ENCODE measurements around the gene CCR7.

The CCR7 gene

DNA sequence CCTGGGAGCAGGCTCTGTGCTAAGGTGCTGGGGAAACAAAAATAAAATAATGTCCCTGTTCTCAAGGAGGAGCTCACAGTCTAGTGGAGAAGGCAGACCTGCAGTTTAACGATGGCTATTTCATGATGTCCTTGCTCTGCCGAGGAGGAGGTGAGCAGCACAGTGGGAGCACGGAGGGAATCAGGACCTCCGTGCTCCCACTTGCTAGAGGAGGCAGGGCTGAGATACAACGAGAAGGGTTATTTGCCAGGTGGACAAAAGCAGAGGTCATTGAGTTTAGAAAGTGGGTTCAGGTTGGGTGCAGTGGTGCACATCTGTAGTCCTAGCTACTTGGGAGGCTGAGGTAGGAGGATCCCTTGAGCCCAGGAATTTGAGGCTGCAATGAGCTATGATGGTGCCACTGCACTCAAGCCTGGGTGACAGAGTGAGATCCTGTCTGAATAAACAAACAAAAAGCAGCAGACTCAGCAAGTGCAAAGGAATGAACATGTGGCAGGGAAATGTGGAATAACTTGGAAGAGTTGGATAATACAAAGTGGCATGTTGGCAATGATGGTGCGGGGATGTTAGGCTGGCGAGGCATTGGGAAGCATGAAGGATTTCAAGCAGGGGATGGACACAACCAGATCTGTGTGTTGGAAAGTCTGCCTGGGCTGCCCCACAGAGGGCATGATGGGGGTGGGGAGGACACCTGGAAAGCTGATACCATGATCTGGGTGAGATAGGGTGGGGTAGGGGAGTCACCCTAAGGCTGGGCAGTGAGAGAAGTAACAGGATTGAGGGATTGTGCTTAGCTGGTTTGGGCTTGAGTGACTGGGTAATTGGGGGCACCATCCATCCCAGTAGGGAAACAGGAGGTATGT lies 51.0 kb downstream of the CCR7 start:
- no peak for DNase-seq

DNA sequence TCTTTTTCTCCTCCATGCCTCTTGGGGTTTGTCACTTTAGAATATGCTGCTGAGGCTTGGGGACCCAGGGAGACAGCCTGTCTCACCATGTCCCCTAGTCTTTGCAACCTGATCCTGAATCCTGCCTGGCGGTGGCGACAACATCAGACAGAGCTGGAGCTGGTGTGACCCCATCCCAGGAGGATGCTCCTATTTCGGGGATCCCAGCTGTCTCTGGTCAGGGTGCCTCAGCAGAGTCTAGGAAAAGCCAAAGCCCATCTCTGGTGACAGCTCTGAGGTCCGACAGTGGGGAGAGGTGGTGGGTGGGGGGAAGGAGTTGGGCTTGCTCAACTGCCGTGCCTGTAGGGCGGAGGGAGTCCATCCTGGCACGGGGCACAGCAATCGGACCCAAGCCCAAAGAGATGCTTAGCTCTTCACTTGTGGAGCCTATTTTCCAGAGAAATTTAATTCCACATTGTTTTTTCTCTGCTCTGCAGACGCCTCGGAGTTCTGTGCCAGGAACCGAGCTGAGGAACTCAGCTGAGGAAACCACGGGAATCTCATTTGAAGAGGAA lies 53.5 kb downstream of the CCR7 start:
- no peak for DNase-seq

DNA sequence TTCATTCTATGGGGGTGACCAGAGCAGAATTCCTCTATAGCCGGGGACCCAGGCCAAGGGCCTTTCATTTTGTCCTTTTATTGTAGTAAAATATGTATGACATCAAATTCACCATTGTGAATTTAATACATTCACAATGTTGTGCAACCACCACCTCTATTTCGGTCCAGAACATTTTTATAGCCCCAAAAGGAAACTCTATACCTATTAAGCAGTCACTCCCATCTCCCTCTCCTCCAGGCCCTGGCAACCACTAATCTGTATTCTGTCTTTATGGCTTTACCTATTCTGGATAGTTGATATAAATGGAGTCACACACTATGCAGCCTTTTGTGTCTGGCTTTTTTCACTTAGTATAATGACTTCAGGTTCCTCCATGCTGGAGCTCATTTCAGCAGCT lies 54.1 kb downstream of the CCR7 start:
- DNase-seq, result no peak

DNA sequence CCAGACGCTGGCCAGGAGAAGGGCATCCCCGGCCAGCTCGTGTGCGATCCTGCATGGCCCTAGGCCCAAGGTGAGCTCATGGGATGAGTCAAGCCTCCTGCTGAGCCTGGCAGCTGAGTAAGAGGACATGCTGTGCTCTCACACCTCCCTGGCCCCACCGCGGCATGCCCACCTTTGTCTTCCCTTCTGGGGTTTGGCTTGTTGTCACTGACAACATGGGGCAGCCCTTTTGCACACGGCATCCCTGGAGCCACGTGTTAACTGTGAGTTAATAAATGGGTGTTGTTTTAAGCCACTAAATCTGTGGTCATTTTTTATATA lies 55.0 kb downstream of the CCR7 start:
- no peak for DNase-seq

DNA sequence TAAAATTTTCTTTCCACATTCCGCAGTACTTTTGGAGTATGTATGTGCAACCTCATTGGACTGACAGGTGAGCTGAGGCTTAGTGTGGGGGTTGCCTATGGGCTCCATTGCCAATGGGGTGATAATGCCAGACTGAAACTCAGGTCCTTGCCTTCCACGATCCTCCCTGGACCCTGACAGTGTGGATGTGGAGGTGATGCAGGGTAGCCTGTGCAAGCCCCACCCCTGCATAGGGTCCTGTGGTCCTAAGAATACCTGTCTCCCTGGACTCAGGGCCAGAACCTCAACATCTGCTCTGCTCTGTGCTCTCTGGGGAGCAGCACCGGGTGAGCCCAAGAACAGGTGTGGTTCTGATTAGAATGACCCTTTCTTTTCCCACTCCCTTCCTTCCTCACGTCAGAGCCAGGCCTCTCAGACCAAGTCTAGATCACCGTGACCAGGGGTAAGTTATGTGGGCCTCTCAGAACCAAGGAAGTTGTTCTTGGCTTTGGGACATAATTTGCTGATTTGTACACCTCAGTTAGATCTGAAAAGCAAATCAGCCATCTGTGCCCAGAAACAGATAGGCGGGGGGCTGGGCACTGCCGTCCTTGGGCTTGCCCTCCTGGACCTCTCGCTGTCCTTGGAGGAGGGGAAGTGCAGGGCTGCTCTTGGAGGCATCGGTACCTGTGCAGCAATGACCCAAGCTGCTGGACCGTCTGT lies 55.5 kb downstream of the CCR7 start:
- DNase-seq, result no peak

DNA sequence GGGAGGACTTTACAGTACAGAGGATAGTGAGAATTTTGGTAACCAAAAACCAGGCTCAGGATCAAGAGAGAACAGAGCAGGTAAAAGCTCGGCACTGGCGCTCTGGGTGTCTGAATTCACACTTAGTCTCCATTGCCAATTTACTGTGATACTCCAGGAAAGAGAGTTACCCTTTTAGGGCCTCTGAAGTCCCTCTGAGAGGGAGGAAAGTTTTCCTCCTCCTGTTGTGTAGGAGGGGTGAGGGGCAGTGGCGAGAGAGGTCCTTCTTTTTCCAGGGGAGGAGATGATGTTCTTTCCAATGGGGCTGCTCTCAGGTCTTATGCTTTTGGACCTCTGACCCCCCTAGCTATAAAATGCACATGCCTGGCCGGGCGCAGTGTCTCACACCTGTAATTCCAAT lies 58.5 kb downstream of the CCR7 start:
- DNase-seq, result no peak

Measured in CD4-positive, alpha-beta T cell treated with Interleukin-15 for 1 hour (primary cell).